ENCODE data around the gene DNAH11. TPM values are rescaled to one million over a fixed set of nuclear protein-coding genes. Genes with fewer than 3 reads are reported as not detected.

DNAH11 gene
- total and polyA plus RNA-seq, 2 of the 8 experiments (the other 6 are each of a cell fraction or from before 2014, with no cell fraction given): 1.8 to 4.9 TPM

- TF ChIP-seq CEBPB (IDR thresholded peaks at IDR 0.05; ENCODE audit: low read depth, low read length): no peak
- TF ChIP-seq SAP30 (IDR thresholded peaks at IDR 0.05; ENCODE audit: insufficient read depth, insufficient replicate concordance, low read length): no peak
Measured at GRCh38 chr7:21947946-21948345, 405.1 kb downstream of the DNAH11 start (continued).
